AG04450 (cell line): ENCODE measurements around the gene FOXJ3. TPM values are rescaled to one million over a fixed set of nuclear protein-coding genes. Genes with fewer than 3 reads are reported as not detected.

Experiments used
- CTCF ChIA-PET: fragments of 300-600, 350-600 bp; formaldehyde crosslinking; extraction: SDS; loops from one replicate; lab custom pipeline; 2022; ENCODE audit warnings: antibody characterized with exemption, inconsistent platforms; lab: Charles Lee
- POLR2A ChIA-PET: fragments of 350-600 bp; formaldehyde crosslinking; extraction: SDS; loops from one replicate; lab custom pipeline; 2021; ENCODE audit warnings: antibody characterized with exemption, inconsistent platforms; lab: Yijun Ruan, JAX
- DNase-seq: peaks from one replicate; pipeline ENCODE4 v3.0.0-alpha.2; 2011; ENCODE audit warnings: low read depth, low spot score
- H3K27ac ChIP-seq: one replicate; pipeline ENCODE4 v1.5.1; 2012; ENCODE audit warnings: low read depth, low read length, control low read depth
- H3K27me3 ChIP-seq: one replicate; pipeline ENCODE4 v1.6.0; 2012; ENCODE audit warnings: low read length; ENCODE audit not compliant: control insufficient read depth, insufficient read depth
- H3K4me3 ChIP-seq: 2 replicates; pipeline ENCODE4 v1.5.1; 2011; ENCODE audit warnings: mild to moderate bottlenecking, low read depth, low read length, control low read depth
- H3K9me3 ChIP-seq: 2 replicates; pipeline ENCODE4 v1.5.1; 2012; ENCODE audit warnings: low read length; ENCODE audit not compliant: control insufficient read depth, insufficient read depth
- CTCF ChIP-seq: IDR thresholded peaks from 2 replicates; pipeline ENCODE4 v1.5.1; 2011; ENCODE audit warnings: low read depth, low read length, control low read depth, inconsistent platforms
- polyA plus RNA-seq: library from polyadenylated mRNA; depleted of rRNA; stranded (reverse); fragments of >200 nt; gene quantifications from 2 replicates; pipeline ENCODE4 v1.2.3, GENCODE V29; 2011

FOXJ3 gene
- polyA plus RNA-seq, 1 experiment = 36.2 TPM

GRCh38 chr1:42183210-42183956 lies 151.7 kb downstream of the FOXJ3 start:
- no peak overlapping the region for H3K4me3 ChIP-seq
- no peaks in the 10 kb centered on the region for H3K9me3 ChIP-seq
- DNase-seq = no peak
- ChIA-PET POLR2A (no interaction called here), CTCF (interaction anchor here (4.5 kb wide), 1 partner anchor 9 kb away, joined by 30 read pairs; no protein-coding TSS in a partner anchor)
- no peak for TF ChIP-seq CTCF
- H3K27me3 ChIP-seq = no peaks in the 10 kb centered on the region
- H3K27ac ChIP-seq = no peak overlapping the region

DNA sequence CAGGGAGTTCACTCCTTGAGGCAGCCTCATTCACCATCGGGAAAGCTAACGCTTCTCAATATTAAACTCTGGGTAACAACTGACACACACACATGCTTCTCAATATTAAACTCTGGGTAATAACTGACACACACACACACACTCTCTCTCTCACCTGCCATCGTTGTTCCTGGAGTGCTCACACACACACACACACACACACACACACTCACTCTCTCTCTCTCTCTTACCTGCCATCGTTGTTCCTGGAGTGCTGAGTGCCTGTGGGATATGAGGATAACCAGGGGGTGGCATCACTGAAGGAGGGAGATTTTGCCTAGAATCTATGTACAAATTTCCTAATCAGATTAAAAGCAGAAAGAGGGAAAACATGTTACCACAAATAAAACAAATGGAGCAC lies 153.3 kb downstream of the FOXJ3 start:
- POLR2A ChIA-PET = no interaction called here
- CTCF ChIA-PET = interaction anchor here (1.1 kb wide), 1 partner anchor 9 kb away, joined by 3 read pairs; no protein-coding TSS in a partner anchor
- TF ChIP-seq CTCF = no peak
- Histone ChIP-seq H3K9me3 (no peaks in the 10 kb centered on the region), H3K4me3 (no peak overlapping the region), H3K27me3 (no peaks in the 10 kb centered on the region), H3K27ac (no peak overlapping the region)
- DNase-seq = no peak

- no peaks in the 10 kb centered on the region for H3K9me3 ChIP-seq
- no peaks in the 10 kb centered on the region for H3K27me3 ChIP-seq
- H3K4me3 ChIP-seq = no peak overlapping the region
- no peak for DNase-seq
- H3K27ac ChIP-seq = no peak overlapping the region
- ChIA-PET POLR2A (no interaction called here), CTCF (no interaction called here)
- no peak for TF ChIP-seq CTCF
Observed at GRCh38 chr1:42179900-42180329, 155.1 kb downstream of the FOXJ3 start.

DNA sequence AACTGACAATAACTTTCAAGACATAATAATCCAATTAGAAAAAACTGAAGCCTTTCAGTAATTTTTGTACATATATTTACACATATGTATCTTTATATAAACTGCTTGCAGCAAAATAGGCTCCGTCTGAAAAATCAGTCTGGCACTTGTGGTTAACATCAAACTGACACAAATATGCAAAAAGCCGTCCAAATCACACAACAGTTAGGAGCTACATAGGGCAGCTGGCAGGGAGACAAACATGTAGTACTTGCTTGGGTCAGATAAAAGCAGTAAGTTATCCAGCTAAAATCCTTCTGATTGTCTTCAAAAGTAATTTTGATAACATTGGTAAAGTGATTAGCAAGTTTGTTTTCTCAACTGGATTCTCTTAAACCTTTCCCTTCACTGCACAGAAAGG lies 155.8 kb downstream of the FOXJ3 start:
- H3K27me3 ChIP-seq = no peaks in the 10 kb centered on the region
- CTCF ChIA-PET = no interaction called here
- no peak for DNase-seq
- H3K27ac ChIP-seq = no peak overlapping the region
- TF ChIP-seq CTCF = no peak
- no peaks in the 10 kb centered on the region for H3K9me3 ChIP-seq
- no peak overlapping the region for H3K4me3 ChIP-seq
- POLR2A ChIA-PET = no interaction called here

- CTCF ChIA-PET = interaction anchor here (1.7 kb wide), 1 partner anchor 138 kb away, joined by 11 read pairs; no protein-coding TSS in a partner anchor
- H3K27ac ChIP-seq = no peak overlapping the region
- no peak overlapping the region for H3K4me3 ChIP-seq
- TF ChIP-seq CTCF = no peak
- DNase-seq = no peak
- H3K9me3 ChIP-seq = no peaks in the 10 kb centered on the region
- H3K27me3 ChIP-seq = no peaks in the 10 kb centered on the region
- POLR2A ChIA-PET = no interaction called here
Observed at GRCh38 chr1:42178249-42178648, 156.8 kb downstream of the FOXJ3 start.
